ENCODE results near the gene METTL8.

DNA sequence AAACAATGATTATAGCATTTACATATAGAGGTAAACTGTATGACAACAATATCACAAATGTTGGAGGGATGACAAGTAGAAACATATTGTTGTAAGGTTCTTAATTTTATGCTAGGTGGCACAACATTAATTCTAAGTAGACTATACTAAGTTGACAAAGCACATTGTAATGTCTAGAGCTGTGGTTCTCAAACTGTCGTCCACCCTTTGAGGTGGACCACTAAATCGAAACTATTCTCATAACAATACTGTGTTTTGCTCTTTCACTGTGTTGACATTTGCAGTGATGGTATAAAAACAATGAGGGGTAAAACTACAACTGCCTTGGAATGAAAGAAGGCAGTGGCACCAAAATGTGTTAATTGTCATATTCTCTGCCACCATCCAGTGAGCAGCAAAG lies 66.1 kb downstream of the METTL8 start:
- TF ChIP-seq, protein P1, sequence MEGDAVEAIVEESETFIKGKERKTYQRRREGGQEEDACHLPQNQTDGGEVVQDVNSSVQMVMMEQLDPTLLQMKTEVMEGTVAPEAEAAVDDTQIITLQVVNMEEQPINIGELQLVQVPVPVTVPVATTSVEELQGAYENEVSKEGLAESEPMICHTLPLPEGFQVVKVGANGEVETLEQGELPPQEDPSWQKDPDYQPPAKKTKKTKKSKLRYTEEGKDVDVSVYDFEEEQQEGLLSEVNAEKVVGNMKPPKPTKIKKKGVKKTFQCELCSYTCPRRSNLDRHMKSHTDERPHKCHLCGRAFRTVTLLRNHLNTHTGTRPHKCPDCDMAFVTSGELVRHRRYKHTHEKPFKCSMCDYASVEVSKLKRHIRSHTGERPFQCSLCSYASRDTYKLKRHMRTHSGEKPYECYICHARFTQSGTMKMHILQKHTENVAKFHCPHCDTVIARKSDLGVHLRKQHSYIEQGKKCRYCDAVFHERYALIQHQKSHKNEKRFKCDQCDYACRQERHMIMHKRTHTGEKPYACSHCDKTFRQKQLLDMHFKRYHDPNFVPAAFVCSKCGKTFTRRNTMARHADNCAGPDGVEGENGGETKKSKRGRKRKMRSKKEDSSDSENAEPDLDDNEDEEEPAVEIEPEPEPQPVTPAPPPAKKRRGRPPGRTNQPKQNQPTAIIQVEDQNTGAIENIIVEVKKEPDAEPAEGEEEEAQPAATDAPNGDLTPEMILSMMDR (IDR thresholded peaks at IDR 0.05; ENCODE audit: low read depth, low read length), result no peak
- no peak for TF ChIP-seq POLR2A (IDR thresholded peaks at IDR 0.05; ENCODE audit: extremely low read depth, insufficient read length)

Data from NB4 (cell line).